Prostate gland (tissue), 2 donors: ENCODE data around the gene CDH5. TPM values are rescaled to one million over a fixed set of nuclear protein-coding genes. Genes with fewer than 3 reads are reported as not detected.

Source experiments
- DNase-seq: peaks from one replicate; pipeline ENCODE4 v3.0.0-alpha.2; 2019; ENCODE audit warnings: low spot score
- H3K27ac ChIP-seq, 2 donors: fragments of 200-600 bp; sonication (generic); 2 replicates each; pipeline ENCODE4 v1.5.1; 2017 to 2019
- H3K27me3 ChIP-seq: fragments of 200-600 bp; sonication (generic); replicated peaks from 2 replicates; pipeline ENCODE4 v1.5.1; 2019; ENCODE audit not compliant: insufficient read depth
- H3K36me3 ChIP-seq, 2 donors: fragments of 200-600 bp; sonication (generic); 1 replicate in 1 of 2; 2 replicates in 1 of 2; pipeline versions ENCODE4 v1.5.1 to v1.8.1; 2017 to 2019
- H3K4me1 ChIP-seq: fragments of 200-600 bp; sonication (generic); replicated peaks from 2 replicates; pipeline ENCODE4 v1.5.1; 2019
- H3K4me3 ChIP-seq, 2 donors: fragments of 200-600 bp; sonication (generic); 2 replicates each; pipeline ENCODE4 v1.5.1; 2017 to 2019
- H3K9me3 ChIP-seq: fragments of 200-600 bp; sonication (generic); 2 replicates; pipeline ENCODE4 v1.5.1; 2017
- CTCF ChIP-seq, 4 experiments: fragments of 200-600 bp in 2 of 4; fragments of 450-650 bp in 2 of 4; sonication (generic) in 2 of 4; IDR thresholded peaks; 1 replicate in 3 of 4; 2 replicates in 1 of 4; pipeline ENCODE4 v1.5.1; 2016 to 2019; ENCODE audit warnings: antibody characterized with exemption in 4 of 4, mild to moderate bottlenecking in 2 of 4, moderate library complexity in 2 of 4
- POLR2A ChIP-seq: fragments of 450-650 bp; IDR thresholded peaks from one replicate; pipeline ENCODE4 v1.6.1; 2016; ENCODE audit warnings: antibody characterized with exemption, mild to moderate bottlenecking
- POLR2AphosphoS5 ChIP-seq: sonication (generic); formaldehyde crosslinking; IDR thresholded peaks from one replicate; pipeline ENCODE4 v1.6.1; 2017; ENCODE audit warnings: antibody characterized with exemption
- WGBS: methylation state at CpG from one replicate; pipeline ENCODE4 v1.1.5; 2018; 5-methylcytosine and 5-hydroxymethylcytosine counted together
- intact Hi-C: fragments of 100-400 bp; cut with DNase I; formaldehyde crosslinking; loops from one replicate; pipeline ENCODE4 v1.14.2; 2022
- total RNA-seq, 2 donors: library from RNA; depleted of rRNA; stranded (reverse); fragments of >200 nt; gene quantifications; one replicate each; pipeline ENCODE4 v1.1.0, GENCODE V29; 2016

The CDH5 gene
- total RNA-seq, 2 donors from 2014 or later: 8.0 to 20.8 TPM

- TF ChIP-seq POLR2AphosphoS5: no peak
- no peak for TF ChIP-seq CTCF (IDR thresholded peaks at IDR 0.05)
- TF ChIP-seq POLR2A: no peak
- WGBS: 88% methylated on average over 15 of the region's 15 CpGs
- DNase-seq: no peak
- H3K9me3 ChIP-seq: no peaks in the 10 kb centered on the region
- intact Hi-C loops: no loop called here
- no peaks in the 10 kb centered on the region for H3K4me1 ChIP-seq
- no peaks in the 10 kb centered on the region for H3K27me3 ChIP-seq
- no peak overlapping the region for H3K4me3 ChIP-seq
- H3K27ac ChIP-seq: no peak overlapping the region
- H3K36me3 ChIP-seq: no peaks in the 10 kb centered on the region
Measured at GRCh38 chr16:66332634-66333610, 33.6 kb upstream of the CDH5 start.

GRCh38 chr16:66334853-66335574 lies 31.5 kb upstream of the CDH5 start:
- Histone ChIP-seq H3K27me3 (no peaks in the 10 kb centered on the region), H3K4me3 (no peak overlapping the region), H3K9me3 (no peaks in the 10 kb centered on the region), H3K27ac (no peak overlapping the region), H3K36me3 (no peaks in the 10 kb centered on the region), H3K4me1 (no peaks in the 10 kb centered on the region)
- no peak for DNase-seq
- 64% methylated on average over 4 of the region's 4 CpGs for WGBS
- TF ChIP-seq POLR2A (no peak), CTCF (IDR thresholded peaks at IDR 0.05) (no peak)
- intact Hi-C loops: no loop called here

- Histone ChIP-seq H3K4me1 (no peaks in the 10 kb centered on the region), H3K27me3 (no peaks in the 10 kb centered on the region), H3K4me3 (no peak overlapping the region), H3K36me3 (no peaks in the 10 kb centered on the region), H3K9me3 (no peaks in the 10 kb centered on the region), H3K27ac (no peak overlapping the region)
- no peak for TF ChIP-seq POLR2AphosphoS5
- TF ChIP-seq CTCF (IDR thresholded peaks at IDR 0.05): no peak
- no peak for TF ChIP-seq POLR2A
- 25% methylated on average over 8 of the region's 8 CpGs for WGBS
- DNase-seq: no peak
- intact Hi-C loops: no loop called here
Measured at GRCh38 chr16:66335704-66336329, 30.7 kb upstream of the CDH5 start.

- 66% methylated on average over 9 of the region's 9 CpGs for whole genome bisulfite sequencing
- Histone ChIP-seq H3K27me3 (peaks cover 3% of the 10 kb centered on the region), H3K27ac (no peak overlapping the region), H3K4me1 (no peaks in the 10 kb centered on the region), H3K4me3 (no peak overlapping the region), H3K9me3 (no peaks in the 10 kb centered on the region), H3K36me3 (no peaks in the 10 kb centered on the region)
- DNase-seq: no peak
- TF ChIP-seq POLR2A (no peak), POLR2AphosphoS5 (no peak), CTCF (IDR thresholded peaks at IDR 0.05) (no peak)
- intact Hi-C loops: no loop called here
Measured at GRCh38 chr16:66337463-66338188, 28.9 kb upstream of the CDH5 start.
